ENCODE data around the gene PLA2G2A.
"Not testable (repeated sequence)": the region's sequence is repeated elsewhere in the genome, so short reads cannot be mapped to it uniquely, and the experiment has no call there.

PLA2G2A gene

DNA sequence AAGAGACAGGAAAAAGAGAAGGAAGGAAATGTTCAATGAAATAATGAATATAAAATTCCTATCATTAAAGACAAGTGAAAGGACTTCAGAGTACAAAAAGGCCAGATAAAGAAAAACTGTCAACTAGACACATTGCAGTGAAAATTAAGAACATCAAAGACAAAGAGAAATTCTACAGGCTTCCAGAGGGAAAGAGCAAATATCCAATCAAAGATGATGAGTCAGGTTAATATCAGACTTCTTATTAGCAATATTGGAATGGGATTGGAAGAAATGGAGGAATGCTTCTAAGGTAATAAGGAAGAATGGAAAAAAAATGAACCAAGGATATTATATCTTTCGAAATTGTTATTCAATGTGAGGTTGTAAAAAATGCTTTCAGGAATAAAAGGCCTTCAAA, 7.8 kb downstream of the PLA2G2A start:
- no peak for DNase-seq

GRCh38 chr1:19969898-19970660, 9.3 kb downstream of the PLA2G2A start:
- no peak for DNase-seq

- no peak for DNase-seq
Observed at GRCh38 chr1:19967808-19968207, 11.6 kb downstream of the PLA2G2A start.

DNA sequence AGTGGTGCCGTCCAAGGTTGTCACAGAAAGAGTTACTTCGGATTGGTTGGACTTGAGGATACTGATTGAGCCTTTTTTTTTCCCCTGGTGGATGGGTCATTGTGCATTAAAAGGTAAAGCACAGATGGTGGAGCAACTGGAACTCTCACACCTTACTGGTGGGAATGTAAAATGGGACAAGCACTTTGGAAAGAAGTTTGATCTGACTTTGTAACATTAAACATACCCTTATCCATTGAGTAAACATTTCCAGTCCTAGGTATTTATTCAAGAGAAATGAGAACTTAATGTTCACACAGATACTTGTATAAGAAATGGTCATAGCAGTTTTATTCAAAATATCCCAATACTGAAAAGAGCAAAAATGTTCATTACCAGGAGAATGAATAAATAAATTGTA, 14.9 kb downstream of the PLA2G2A start:
- DNase-seq, result no peak

GRCh38 chr1:19963636-19964035, 15.8 kb downstream of the PLA2G2A start:
- no peak for DNase-seq

- DNase-seq, result no peak
Observed at GRCh38 chr1:19960591-19960990, 18.8 kb downstream of the PLA2G2A start.

DNA sequence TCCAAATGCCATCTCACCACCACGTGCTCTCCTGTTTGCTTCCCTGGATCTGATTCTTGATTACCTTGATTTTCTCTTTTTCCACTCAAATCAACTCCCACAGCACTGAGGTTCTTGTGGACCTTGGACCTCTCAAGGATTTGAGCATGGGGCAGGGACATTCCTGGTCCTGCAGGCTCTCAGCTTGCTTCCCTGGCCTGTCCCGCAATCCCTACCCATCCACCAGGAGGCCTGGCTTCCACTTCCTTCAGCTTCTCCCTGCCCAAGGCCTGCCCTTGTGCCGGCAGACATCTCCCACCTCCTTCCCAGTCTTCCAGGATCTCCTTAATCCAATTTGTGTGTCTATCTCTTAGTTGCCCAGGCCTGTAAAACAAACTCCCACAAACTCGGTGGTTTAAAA, 21.6 kb downstream of the PLA2G2A start:
- DNase-seq, result no peak

GRCh38 chr1:19955534-19956170, 23.8 kb downstream of the PLA2G2A start:
- DNase-seq, result no peak

DNA sequence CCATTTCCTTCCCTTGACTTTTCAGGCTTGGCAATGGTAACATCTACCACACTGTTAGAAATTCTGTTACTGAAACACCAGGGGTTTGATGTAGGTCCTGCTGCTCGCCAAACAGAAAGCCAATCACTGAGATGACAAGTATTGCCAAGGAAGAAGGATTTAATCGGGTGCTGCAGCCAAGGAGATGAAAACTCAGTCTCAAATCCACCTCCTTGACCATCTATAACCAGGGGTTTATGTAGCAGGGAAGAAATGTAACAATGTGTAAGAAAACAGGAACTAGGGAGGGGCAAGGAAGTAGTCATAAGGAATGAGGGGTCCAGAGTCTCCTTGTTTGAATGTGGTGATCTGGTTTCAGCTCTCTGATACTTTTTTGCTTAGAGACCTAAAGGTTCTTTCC, 25.4 kb downstream of the PLA2G2A start:
- no peak for DNase-seq

GRCh38 chr1:19949016-19949415, 30.4 kb downstream of the PLA2G2A start:
- no peak for DNase-seq

- DNase-seq, result no peak
Observed at GRCh38 chr1:19946971-19947370, 32.4 kb downstream of the PLA2G2A start.

DNA sequence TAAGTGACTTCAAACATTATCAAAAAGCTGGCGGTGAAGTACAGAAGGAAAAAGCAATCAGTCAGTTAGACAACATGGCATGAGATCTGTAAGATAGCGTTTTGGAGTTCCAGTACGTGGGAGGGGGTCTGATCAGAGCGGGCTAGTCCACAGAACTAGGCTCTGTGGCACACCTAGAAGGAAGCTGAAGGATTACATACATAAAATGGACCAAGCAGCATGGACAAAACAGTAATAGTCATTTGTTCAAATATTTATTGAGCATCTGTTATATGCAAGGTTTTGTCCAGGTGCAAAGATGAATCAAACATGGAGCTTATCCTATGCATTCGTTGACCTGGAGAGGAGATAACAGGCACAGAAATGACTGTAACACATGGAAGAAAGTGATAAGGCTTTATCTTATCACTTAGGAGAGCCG, 33.1 kb downstream of the PLA2G2A start:
- DNase-seq, result no peak

GRCh38 chr1:19945914-19946313, 33.5 kb downstream of the PLA2G2A start:
- DNase-seq, result no peak

DNA sequence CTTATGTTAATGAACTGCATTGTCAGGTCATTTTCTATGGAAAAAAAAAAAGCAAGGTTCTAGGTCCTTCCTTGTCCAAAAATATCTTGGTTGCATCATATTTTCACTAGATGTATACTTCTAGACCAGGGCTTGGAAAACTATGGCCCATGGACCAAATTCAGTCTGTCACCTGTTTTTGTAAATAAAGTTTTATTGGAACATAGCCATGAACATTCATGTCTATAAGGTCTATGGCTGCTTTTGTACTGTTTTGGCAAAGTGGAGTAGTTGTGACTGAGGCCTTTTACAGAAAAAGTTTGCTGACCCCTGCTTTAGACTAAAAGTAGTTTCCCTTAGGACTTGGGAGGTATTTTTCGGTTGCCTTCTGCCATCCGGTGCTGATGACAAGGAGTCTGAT, 36.8 kb downstream of the PLA2G2A start:
- no peak for DNase-seq

DNA sequence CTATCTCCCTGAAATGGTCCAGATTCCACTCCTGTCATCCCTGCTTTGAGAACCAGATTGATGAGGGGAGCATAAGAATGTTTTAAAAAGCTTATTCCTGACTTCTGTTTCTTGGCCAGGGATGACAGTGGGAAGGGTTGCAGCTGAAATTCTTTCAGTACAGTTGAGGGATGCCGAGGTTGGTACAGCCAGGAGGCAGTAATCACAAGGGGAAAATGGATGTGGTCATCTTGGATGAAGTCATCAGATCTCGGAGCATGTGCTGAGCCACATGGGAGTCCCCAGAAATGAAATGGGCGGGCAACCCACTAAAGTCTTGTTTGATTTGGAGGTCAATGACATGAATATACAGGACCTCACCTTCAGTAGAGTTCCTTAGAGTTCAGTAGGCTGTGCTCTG, 37.3 kb downstream of the PLA2G2A start:
- no peak for DNase-seq

DNA sequence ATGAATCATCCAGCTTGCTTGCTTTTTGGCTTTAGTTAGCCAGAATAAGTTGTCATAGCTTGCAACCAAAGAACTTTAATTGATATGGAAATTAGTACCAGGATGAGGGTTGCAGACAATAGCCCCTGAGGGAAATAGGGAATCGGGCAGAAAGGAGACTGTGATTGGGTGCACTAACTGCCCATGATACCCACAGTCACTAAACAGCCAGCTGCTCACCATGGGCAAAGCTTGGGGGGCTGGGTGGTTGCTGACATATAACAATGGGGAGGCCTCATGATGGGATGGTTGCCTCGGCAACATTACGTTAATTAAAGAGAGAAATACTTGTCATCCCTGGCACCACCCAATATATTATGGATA, 38.2 kb downstream of the PLA2G2A start:
- no peak for DNase-seq

- no peak for DNase-seq
Observed at GRCh38 chr1:19940486-19941205, 38.8 kb downstream of the PLA2G2A start.

GRCh38 chr1:19938472-19938871, 40.9 kb downstream of the PLA2G2A start:
- no peak for DNase-seq

- no peak for DNase-seq
Observed at GRCh38 chr1:19936061-19936750, 43.2 kb downstream of the PLA2G2A start.

GRCh38 chr1:19934336-19934735, 45.1 kb downstream of the PLA2G2A start:
- no peak for DNase-seq

GRCh38 chr1:19932866-19933265, 46.6 kb downstream of the PLA2G2A start:
- no peak for DNase-seq

- DNase-seq, result not testable (repeated sequence)
Observed at GRCh38 chr1:19927130-19927421, 52.3 kb downstream of the PLA2G2A start.

DNA sequence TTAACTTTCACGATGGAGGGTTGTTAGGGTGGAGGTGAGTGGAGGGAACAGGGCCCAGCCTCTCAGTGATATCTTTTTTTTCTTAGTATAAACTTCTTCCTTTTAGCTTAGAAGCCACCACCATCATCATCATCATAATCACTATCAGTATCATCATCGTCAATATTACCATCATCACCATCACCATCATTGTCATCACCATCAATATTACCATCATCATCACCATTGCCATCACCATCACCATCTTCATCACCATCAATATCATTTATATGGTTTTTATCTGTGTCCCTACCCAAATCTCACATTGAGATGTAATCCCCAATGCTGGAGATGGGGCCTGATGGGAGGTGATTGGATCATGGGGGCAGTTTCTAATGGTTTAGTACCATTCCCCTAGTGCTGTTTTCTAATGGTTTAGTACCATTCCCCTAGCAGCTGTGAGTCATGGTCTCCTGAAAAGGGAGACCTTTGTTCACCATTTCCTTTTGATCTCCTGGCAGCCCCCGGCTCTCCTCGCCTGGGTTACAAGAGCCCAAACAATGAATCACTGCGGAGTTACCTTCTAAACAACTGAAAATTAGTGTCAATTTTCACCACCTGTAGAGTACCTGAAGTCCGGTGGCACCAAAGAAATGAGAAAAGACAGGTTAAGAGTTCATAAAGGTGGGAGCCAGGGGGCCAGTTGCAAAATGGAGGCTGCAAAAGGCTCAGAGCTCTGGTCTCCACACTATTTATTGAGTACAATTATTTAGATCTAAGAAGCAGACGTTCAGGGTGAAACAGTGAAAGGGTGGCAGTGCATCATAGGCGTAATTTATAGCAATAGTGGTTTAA, 52.9 kb downstream of the PLA2G2A start:
- no peak for DNase-seq
